NCI-H1436 treated with DMSO at 0.1 percent for 48 hours (cell line): ENCODE data around the gene FIBP.

Experiments
- DNase-seq: peaks from one replicate; lab custom pipeline; 2025; lab: John Stamatoyannopoulos, UW

The FIBP gene

GRCh38 chr11:65870706-65871681, 17.3 kb downstream of the FIBP start:
- no peak for DNase-seq

- DNase-seq, result no peak
Observed at GRCh38 chr11:65870307-65870658, 18.0 kb downstream of the FIBP start.

- DNase-seq, result no peak
Observed at GRCh38 chr11:65869643-65870306, 18.5 kb downstream of the FIBP start.

- DNase-seq, result no peak
Observed at GRCh38 chr11:65868907-65869306, 19.4 kb downstream of the FIBP start.

GRCh38 chr11:65868076-65868667, 20.1 kb downstream of the FIBP start:
- no peak for DNase-seq

- DNase-seq, result no peak
Observed at GRCh38 chr11:65867284-65868071, 20.8 kb downstream of the FIBP start.

GRCh38 chr11:65866509-65867283, 21.6 kb downstream of the FIBP start:
- DNase-seq, result no peak

GRCh38 chr11:65865550-65866172, 22.6 kb downstream of the FIBP start:
- DNase-seq, result no peak

GRCh38 chr11:65864706-65865471, 23.4 kb downstream of the FIBP start:
- no peak for DNase-seq

- no peak for DNase-seq
Observed at GRCh38 chr11:65863889-65864705, 24.2 kb downstream of the FIBP start.

GRCh38 chr11:65862941-65863888, 25.1 kb downstream of the FIBP start:
- DNase-seq, result no peak

GRCh38 chr11:65862191-65862735, 26.0 kb downstream of the FIBP start:
- DNase-seq, result no peak

- DNase-seq, result no peak
Observed at GRCh38 chr11:65861533-65862183, 26.6 kb downstream of the FIBP start.

- DNase-seq, result no peak
Observed at GRCh38 chr11:65861165-65861505, 27.1 kb downstream of the FIBP start.

GRCh38 chr11:65860278-65861164, 27.8 kb downstream of the FIBP start, which contains the start of gene MUS81:
MUS81 (plus strand) TSS chr11:65860433; CDS start chr11:65860754, 321 bp downstream.
- peak; percentile 76 for DNase-seq

GRCh38 chr11:65859812-65860277, 28.4 kb downstream of the FIBP start:
- no peak for DNase-seq
